ENCODE results near the gene NATD1.
"Not testable (repeated sequence)": the region's sequence is repeated elsewhere in the genome, so short reads cannot be mapped to it uniquely, and the experiment has no call there.

NATD1 gene

GRCh38 chr17:21239680-21240368, 13.4 kb downstream of the NATD1 start:
- H3K4me3 ChIP-seq, result no peak overlapping the region
- no peaks in the 10 kb centered on the region for H3K36me3 ChIP-seq (ENCODE audit: insufficient read depth, low read length)
- no peaks in the 10 kb centered on the region for H3K9me3 ChIP-seq (ENCODE audit: low read depth, low read length)
- no peak overlapping the region for H3K9ac ChIP-seq (ENCODE audit: insufficient read length)
- DNase-seq (ENCODE audit: low read depth, low spot score), result no peak
- H3K27ac ChIP-seq, result no peak overlapping the region
- TF ChIP-seq POLR2AphosphoS5 (IDR thresholded peaks at IDR 0.05; ENCODE audit: borderline replicate concordance, low read depth, low read length) (no peak), FOXP2 (optimal IDR thresholded peaks at IDR 0.05; ENCODE audit: control extremely low read depth, extremely low read length, insufficient read depth) (no peak), EZH2 (IDR thresholded peaks at IDR 0.05) (no peak)

GRCh38 chr17:21235921-21236320, 17.3 kb downstream of the NATD1 start:
- H3K36me3 ChIP-seq (ENCODE audit: insufficient read depth, low read length), result no peaks in the 10 kb centered on the region
- no peaks in the 10 kb centered on the region for H3K9me3 ChIP-seq (ENCODE audit: low read depth, low read length)
- no peak overlapping the region for H3K9ac ChIP-seq (ENCODE audit: insufficient read length)
- H3K27ac ChIP-seq, result no peak overlapping the region
- no peak for TF ChIP-seq POLR2AphosphoS5 (IDR thresholded peaks at IDR 0.05; ENCODE audit: borderline replicate concordance, low read depth, low read length)
- TF ChIP-seq FOXP2 (optimal IDR thresholded peaks at IDR 0.05; ENCODE audit: control extremely low read depth, extremely low read length, insufficient read depth), result no peak
- no peak for TF ChIP-seq EZH2 (IDR thresholded peaks at IDR 0.05)
- no peak for DNase-seq (ENCODE audit: low read depth, low spot score)
- H3K4me3 ChIP-seq, result no peak overlapping the region

- no peak overlapping the region for H3K27ac ChIP-seq
- H3K9me3 ChIP-seq (ENCODE audit: low read depth, low read length), result no peaks in the 10 kb centered on the region
- no peaks in the 10 kb centered on the region for H3K36me3 ChIP-seq (ENCODE audit: insufficient read depth, low read length)
- TF ChIP-seq POLR2AphosphoS5 (IDR thresholded peaks at IDR 0.05; ENCODE audit: borderline replicate concordance, low read depth, low read length), result no peak
- no peak for TF ChIP-seq EZH2 (IDR thresholded peaks at IDR 0.05)
- TF ChIP-seq FOXP2 (optimal IDR thresholded peaks at IDR 0.05; ENCODE audit: control extremely low read depth, extremely low read length, insufficient read depth), result no peak
- H3K4me3 ChIP-seq, result no peak overlapping the region
- no peak overlapping the region for H3K9ac ChIP-seq (ENCODE audit: insufficient read length)
- no peak for DNase-seq (ENCODE audit: low read depth, low spot score)
Observed at GRCh38 chr17:21233581-21234347, 19.4 kb downstream of the NATD1 start.

GRCh38 chr17:21232033-21232749, 21.0 kb downstream of the NATD1 start:
- Histone ChIP-seq H3K4me3 (no peak overlapping the region), H3K9me3 (ENCODE audit: low read depth, low read length) (no peaks in the 10 kb centered on the region), H3K9ac (ENCODE audit: insufficient read length) (no peak overlapping the region), H3K27ac (no peak overlapping the region), H3K36me3 (ENCODE audit: insufficient read depth, low read length) (no peaks in the 10 kb centered on the region)
- TF ChIP-seq FOXP2 (optimal IDR thresholded peaks at IDR 0.05; ENCODE audit: control extremely low read depth, extremely low read length, insufficient read depth), result no peak
- no peak for TF ChIP-seq EZH2 (IDR thresholded peaks at IDR 0.05)
- TF ChIP-seq POLR2AphosphoS5 (IDR thresholded peaks at IDR 0.05; ENCODE audit: borderline replicate concordance, low read depth, low read length), result no peak
- DNase-seq (ENCODE audit: low read depth, low spot score), result no peak

- H3K9ac ChIP-seq (ENCODE audit: insufficient read length), result no peak overlapping the region
- DNase-seq (ENCODE audit: low read depth, low spot score), result no peak
- no peak overlapping the region for H3K27ac ChIP-seq
- H3K9me3 ChIP-seq (ENCODE audit: low read depth, low read length), result no peaks in the 10 kb centered on the region
- no peak for TF ChIP-seq POLR2AphosphoS5 (IDR thresholded peaks at IDR 0.05; ENCODE audit: borderline replicate concordance, low read depth, low read length)
- no peak for TF ChIP-seq FOXP2 (optimal IDR thresholded peaks at IDR 0.05; ENCODE audit: control extremely low read depth, extremely low read length, insufficient read depth)
- H3K36me3 ChIP-seq (ENCODE audit: insufficient read depth, low read length), result no peaks in the 10 kb centered on the region
- no peak overlapping the region for H3K4me3 ChIP-seq
Observed at GRCh38 chr17:21231533-21231932, 21.7 kb downstream of the NATD1 start.

- Histone ChIP-seq H3K9ac (ENCODE audit: insufficient read length) (no peak overlapping the region), H3K4me3 (no peak overlapping the region), H3K9me3 (ENCODE audit: low read depth, low read length) (no peaks in the 10 kb centered on the region), H3K27ac (no peak overlapping the region), H3K36me3 (ENCODE audit: insufficient read depth, low read length) (no peaks in the 10 kb centered on the region)
- TF ChIP-seq FOXP2 (optimal IDR thresholded peaks at IDR 0.05; ENCODE audit: control extremely low read depth, extremely low read length, insufficient read depth) (no peak), EZH2 (IDR thresholded peaks at IDR 0.05) (no peak), POLR2AphosphoS5 (IDR thresholded peaks at IDR 0.05; ENCODE audit: borderline replicate concordance, low read depth, low read length) (no peak)
- DNase-seq (ENCODE audit: low read depth, low spot score), result no peak
Observed at GRCh38 chr17:21228845-21229244, 24.4 kb downstream of the NATD1 start.

GRCh38 chr17:21228111-21228510, 25.1 kb downstream of the NATD1 start:
- Histone ChIP-seq H3K4me3 (no peak overlapping the region), H3K27ac (no peak overlapping the region), H3K9me3 (ENCODE audit: low read depth, low read length) (no peaks in the 10 kb centered on the region), H3K9ac (ENCODE audit: insufficient read length) (no peak overlapping the region), H3K36me3 (ENCODE audit: insufficient read depth, low read length) (no peaks in the 10 kb centered on the region)
- TF ChIP-seq POLR2AphosphoS5 (IDR thresholded peaks at IDR 0.05; ENCODE audit: borderline replicate concordance, low read depth, low read length), result no peak
- TF ChIP-seq EZH2 (IDR thresholded peaks at IDR 0.05), result no peak
- no peak for TF ChIP-seq FOXP2 (optimal IDR thresholded peaks at IDR 0.05; ENCODE audit: control extremely low read depth, extremely low read length, insufficient read depth)
- DNase-seq (ENCODE audit: low read depth, low spot score), result no peak

- H3K36me3 ChIP-seq (ENCODE audit: insufficient read depth, low read length); H3K9me3 ChIP-seq (ENCODE audit: low read depth, low read length); H3K4me3 ChIP-seq; DNase-seq (ENCODE audit: low read depth, low spot score); H3K9ac ChIP-seq (ENCODE audit: insufficient read length); H3K27ac ChIP-seq: not testable (repeated sequence)
Observed at GRCh38 chr17:21227277-21227676, 25.9 kb downstream of the NATD1 start.

Measured in SK-N-MC (cell line).